OCI-LY3 (cell line): ENCODE measurements around the gene SYT1.

Experiments
- EZH2phosphoT487 ChIP-seq: fragments of 200-600 bp; shearing (Covaris generic); IDR thresholded peaks from 2 replicates; pipeline ENCODE4 v1.6.1; 2018; ENCODE audit warnings: antibody characterized with exemption, mixed run types, low read depth
- TF ChIP-seq, protein P1 (sequence below): fragments of 200-600, 300-600 bp; sonication (generic); IDR thresholded peaks from 2 replicates; pipeline ENCODE4 v1.5.1; 2014; ENCODE audit warnings: antibody characterized with exemption, low read length, low read depth

DNA sequence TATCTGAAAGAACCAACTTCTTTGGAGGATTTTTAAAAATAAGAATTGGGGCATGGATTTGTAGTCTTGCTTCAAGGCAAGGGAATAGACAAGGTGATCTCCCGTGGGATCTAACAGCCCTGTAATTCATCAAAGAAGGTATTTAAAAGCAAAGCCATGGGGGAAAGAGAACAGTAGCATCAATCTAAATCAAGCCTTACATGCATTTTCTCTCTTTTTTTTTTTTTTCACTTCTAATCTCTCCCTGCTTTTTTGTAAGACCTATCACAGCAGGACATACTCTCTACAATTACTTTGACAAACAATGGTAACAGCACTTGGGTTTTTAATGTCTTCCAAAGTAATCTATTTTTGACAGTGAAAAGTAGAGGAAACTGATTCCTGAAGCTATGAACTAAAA is 458.3 kb downstream of the SYT1 start:
- TF ChIP-seq, protein P1, sequence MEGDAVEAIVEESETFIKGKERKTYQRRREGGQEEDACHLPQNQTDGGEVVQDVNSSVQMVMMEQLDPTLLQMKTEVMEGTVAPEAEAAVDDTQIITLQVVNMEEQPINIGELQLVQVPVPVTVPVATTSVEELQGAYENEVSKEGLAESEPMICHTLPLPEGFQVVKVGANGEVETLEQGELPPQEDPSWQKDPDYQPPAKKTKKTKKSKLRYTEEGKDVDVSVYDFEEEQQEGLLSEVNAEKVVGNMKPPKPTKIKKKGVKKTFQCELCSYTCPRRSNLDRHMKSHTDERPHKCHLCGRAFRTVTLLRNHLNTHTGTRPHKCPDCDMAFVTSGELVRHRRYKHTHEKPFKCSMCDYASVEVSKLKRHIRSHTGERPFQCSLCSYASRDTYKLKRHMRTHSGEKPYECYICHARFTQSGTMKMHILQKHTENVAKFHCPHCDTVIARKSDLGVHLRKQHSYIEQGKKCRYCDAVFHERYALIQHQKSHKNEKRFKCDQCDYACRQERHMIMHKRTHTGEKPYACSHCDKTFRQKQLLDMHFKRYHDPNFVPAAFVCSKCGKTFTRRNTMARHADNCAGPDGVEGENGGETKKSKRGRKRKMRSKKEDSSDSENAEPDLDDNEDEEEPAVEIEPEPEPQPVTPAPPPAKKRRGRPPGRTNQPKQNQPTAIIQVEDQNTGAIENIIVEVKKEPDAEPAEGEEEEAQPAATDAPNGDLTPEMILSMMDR, result no peak
- TF ChIP-seq EZH2phosphoT487, result no peak
